HepG2 (cell line): ENCODE data around the gene MON1A. TPM values are rescaled to one million over a fixed set of nuclear protein-coding genes. Genes with fewer than 3 reads are reported as not detected.
A peak's percentile ranks its signal among the peaks of the same experiment; 100 is the strongest.

ENCODE experiments used
- ATAC-seq: fragments of 200-7000 bp; cut with Tn5 transposase; 3 replicates; pipeline ENCODE4 v1.9.1; 2020; ENCODE audit warnings: mild to moderate bottlenecking, moderate library complexity
- BruUV-seq: library from RNA; stranded (reverse); fragments of 400-500 nt; replicated peaks from 2 replicates; lab custom pipeline; 2021; lab: Mats Ljungman, UMichigan
- CTCF ChIA-PET: fragments of 300-600 bp; formaldehyde crosslinking; extraction: SDS; loops from one replicate; lab custom pipeline; 2021; ENCODE audit warnings: low total read pairs, inconsistent platforms, low intra/inter-chr PET ratio; lab: Yijun Ruan, JAX
- POLR2A ChIA-PET: fragments of 350-600 bp; sonication (Branson Sonifier 250); formaldehyde crosslinking; loops from one replicate; lab custom pipeline; 2020; ENCODE audit warnings: antibody characterized with exemption, inconsistent platforms; lab: Yijun Ruan, JAX
- DNase-seq: peaks from one replicate; pipeline ENCODE4 v3.0.0-alpha.2; 2015; ENCODE audit warnings: low spot score
- FAIRE-seq: peaks from 3 replicates; lab custom pipeline; 2011; peaks lifted over from hg19 to GRCh38; lab: Jason Lieb, UNC
- H2AFZ ChIP-seq: one replicate; pipeline ENCODE4 v1.6.1; 2011; ENCODE audit warnings: low read length, inconsistent platforms
- H3K27ac ChIP-seq: fragments of 300-600 bp; 3 replicates; pipeline ENCODE4 v1.8.0; 2011; ENCODE audit warnings: mixed run types, mild to moderate bottlenecking, mixed read lengths, low read length, inconsistent platforms; ENCODE audit not compliant: insufficient read depth; ENCODE audit errors: extremely low read length
- H3K27me3 ChIP-seq, 2 experiments: fragments of 200-600 bp in 1 of 2; 2 replicates in 1 of 2; 3 replicates in 1 of 2; pipeline versions ENCODE4 v1.6.0 to v1.8.0; 2011; ENCODE audit warnings: low read length in 2 of 2, mild to moderate bottlenecking in 2 of 2, moderate library complexity in 2 of 2, inconsistent platforms in 1 of 2; ENCODE audit not compliant: insufficient read depth in 2 of 2, control insufficient read depth in 1 of 2
- H3K36me3 ChIP-seq, 2 experiments: fragments of 200-600 bp in 1 of 2; replicated peaks in 1 of 2; 2 replicates in 1 of 2; 3 replicates in 1 of 2; pipeline versions ENCODE4 v1.5.1 to v1.8.0; 2011; ENCODE audit warnings: low read length in 2 of 2, inconsistent platforms in 1 of 2; ENCODE audit not compliant: insufficient read depth in 2 of 2, control insufficient read depth in 1 of 2
- H3K4me1 ChIP-seq: 2 replicates; pipeline ENCODE4 v1.5.1; 2012; ENCODE audit warnings: low read length, inconsistent platforms; ENCODE audit not compliant: insufficient read depth
- H3K4me2 ChIP-seq: 2 replicates; pipeline ENCODE4 v1.6.0; 2011; ENCODE audit warnings: low read depth, low read length, inconsistent platforms
- H3K4me3 ChIP-seq, 3 experiments: fragments of 200-600 bp in 1 of 3; sonication (generic), shearing (Covaris generic) in 1 of 3; replicated peaks in 1 of 3; 2 replicates each; pipeline ENCODE4 v1.5.1; 2011 to 2016; ENCODE audit warnings: low read length in 3 of 3, inconsistent platforms in 2 of 3, low read depth in 2 of 3, mild to moderate bottlenecking in 2 of 3, control low read depth in 1 of 3, mixed read lengths in 1 of 3; ENCODE audit not compliant: insufficient read depth in 1 of 3
- H3K79me2 ChIP-seq: one replicate; pipeline ENCODE4 v1.6.1; 2011; ENCODE audit warnings: low read length, inconsistent platforms; ENCODE audit not compliant: insufficient read depth
- H3K9ac ChIP-seq: 2 replicates; pipeline ENCODE4 v1.6.0; 2011; ENCODE audit warnings: mild to moderate bottlenecking, low read depth, low read length, inconsistent platforms; ENCODE audit not compliant: insufficient read depth
- H3K9me3 ChIP-seq: 2 replicates; pipeline ENCODE4 v1.5.1; 2012; ENCODE audit warnings: mild to moderate bottlenecking, low read length
- H4K20me1 ChIP-seq: 2 replicates; pipeline ENCODE4 v1.6.0; 2011; ENCODE audit warnings: inconsistent platforms, mild to moderate bottlenecking, low read length, moderate library complexity; ENCODE audit not compliant: insufficient read depth
- ATF7 ChIP-seq, 2 experiments: fragments of 450-650 bp in 1 of 2; sonication (generic) in 1 of 2; formaldehyde crosslinking in 1 of 2; IDR thresholded peaks; 2 replicates each; pipeline versions ENCODE4 v1.4.0 to v1.6.1; 2016 to 2020; ENCODE audit warnings: antibody characterized with exemption in 1 of 2, mild to moderate bottlenecking in 1 of 2, missing genetic modification reagents in 1 of 2
- MLXIP ChIP-seq: sonication (generic); formaldehyde crosslinking; IDR thresholded peaks from 2 replicates; pipeline ENCODE4 v1.9.0; 2021; ENCODE audit warnings: missing genetic modification reagents, borderline replicate concordance
- TFE3 ChIP-seq: IDR thresholded peaks from 2 replicates; pipeline ENCODE4 v1.6.1; 2016
- ZKSCAN5 ChIP-seq: sonication (generic); formaldehyde crosslinking; IDR thresholded peaks from 2 replicates; pipeline ENCODE4 v1.5.1; 2020; ENCODE audit warnings: mild to moderate bottlenecking, missing genetic modification reagents
- ZNF101 ChIP-seq: sonication (generic); formaldehyde crosslinking; IDR thresholded peaks from 2 replicates; pipeline ENCODE4 v1.4.0; 2020; ENCODE audit warnings: mild to moderate bottlenecking, low read depth, missing genetic modification reagents, borderline replicate concordance
- ZNF235 ChIP-seq: sonication (generic); formaldehyde crosslinking; IDR thresholded peaks from 2 replicates; pipeline ENCODE4 v1.8.1; 2023; ENCODE audit warnings: mild to moderate bottlenecking, missing genetic modification reagents, borderline replicate concordance
- ZNF263 ChIP-seq: sonication (generic); formaldehyde crosslinking; IDR thresholded peaks from 2 replicates; pipeline ENCODE4 v1.4.0; 2020; ENCODE audit warnings: missing genetic modification reagents
- ZNF318 ChIP-seq: sonication (generic); formaldehyde crosslinking; IDR thresholded peaks from 2 replicates; pipeline ENCODE4 v1.4.0; 2020; ENCODE audit warnings: mild to moderate bottlenecking, missing genetic modification reagents
- ZNF552 ChIP-seq: sonication (generic); formaldehyde crosslinking; IDR thresholded peaks from 2 replicates; pipeline ENCODE4 v1.9.0; 2022; ENCODE audit warnings: missing genetic modification reagents, mild to moderate bottlenecking, borderline replicate concordance
- ZNF576 ChIP-seq: sonication (generic); formaldehyde crosslinking; IDR thresholded peaks from 2 replicates; pipeline ENCODE4 v1.4.0; 2020; ENCODE audit warnings: mild to moderate bottlenecking, missing genetic modification reagents
- WGBS: methylation state at CpG from one replicate; pipeline ENCODE4 v1.1.6; 2017; ENCODE audit warnings: low lambda C conversion rate; 5-methylcytosine and 5-hydroxymethylcytosine counted together
- in situ Hi-C: cut with HindIII; loops from 2 replicates; pipeline ENCODE4 v1.10.0; 2017; ENCODE audit warnings: low pct_unique_long_range_greater_than_20kb; ENCODE audit not compliant: extremely low pct_ligation_motif_present
- intact Hi-C: fragments of 100-400 bp; cut with micrococcal nuclease; formaldehyde crosslinking; loops from one replicate; pipeline ENCODE4 v1.10.0; 2022; ENCODE audit not compliant: unreplicated experiment
- polyA plus RNA-seq, 8 experiments: library from polyadenylated mRNA; depleted of rRNA in 3 of 8; stranded (reverse) in 7 of 8; unstranded in 1 of 8; fragments of >200 nt; fragmentation: Illumina TruSeq in 4 of 8; extraction: Trizol in 4 of 8; gene quantifications; 2 replicates each; pipeline versions ENCODE4 v1.2.1 to v1.2.3, GENCODE V29; 2011 to 2016; ENCODE audit warnings: low read depth in 4 of 8, missing spikeins in 1 of 8, mixed read lengths in 1 of 8; ENCODE audit not compliant: insufficient read depth in 1 of 8
- total RNA-seq, 5 experiments: library from RNA; depleted of rRNA; stranded (reverse); fragments of >200 nt; fragmentation: Illumina TruSeq; extraction: Trizol; gene quantifications; 2 replicates each; pipeline ENCODE4 v1.2.3, GENCODE V29; 2016; ENCODE audit warnings: low read depth in 1 of 5

MON1A gene
- total and polyA plus RNA-seq, 2 of the 13 experiments (the other 11 are each of a cell fraction or from before 2014, with no cell fraction given) = 4.6 to 9.0 TPM

DNA sequence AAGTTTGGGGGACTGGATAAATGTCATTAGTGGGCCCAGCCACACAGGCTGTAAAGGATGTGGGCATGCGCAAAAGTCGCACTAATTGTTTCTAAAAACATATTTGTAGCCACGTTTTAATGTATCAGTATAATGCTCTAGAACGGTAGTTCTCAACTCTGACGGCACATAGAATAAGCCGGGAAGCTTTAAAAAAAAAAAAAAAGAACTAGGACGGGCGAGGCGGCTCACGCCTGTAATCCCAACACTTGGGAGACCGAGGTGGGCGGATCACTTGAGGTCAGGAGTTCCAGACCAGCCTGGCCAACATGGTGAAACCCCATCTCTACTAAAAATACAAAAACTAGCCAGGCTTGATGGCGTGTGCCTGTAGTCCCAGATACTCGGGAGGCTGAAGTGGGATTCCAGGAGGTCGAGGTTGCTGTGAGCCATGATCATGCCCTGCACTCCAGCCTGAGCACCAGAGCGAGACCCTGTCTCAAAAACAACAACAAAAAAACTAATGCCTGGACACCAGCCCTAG, 618 bp upstream of the MON1A start:
- CTCF ChIA-PET = interaction anchor here (1.4 kb wide), 1 partner anchor 10 kb away, joined by 3 read pairs; the partner anchor contains the start of gene RBM6
- intact Hi-C loops = loop anchor here (1.0 kb wide), 1 partner anchor 9 kb away; no protein-coding TSS in a partner anchor
- no peaks in the 10 kb centered on the region for H3K9me3 ChIP-seq
- H3K79me2 ChIP-seq = no peaks in the 10 kb centered on the region
- H3K36me3 ChIP-seq = no peaks in the 10 kb centered on the region
- peaks cover 46% of the 10 kb centered on the region for H3K4me1 ChIP-seq
- H3K27me3 ChIP-seq = no peaks in the 10 kb centered on the region
- ATAC-seq (peak; percentile 2), DNase-seq (no peak), FAIRE-seq (no peak)
- peak overlapping the region; percentile 81 for H3K27ac ChIP-seq
- peak overlapping the region; percentile 68 to 83 (median 70) for H3K4me3 ChIP-seq
- POLR2A ChIA-PET = interaction anchor here (1.0 to 3.0 kb wide), 10 partner anchors 10 to 241 kb away, joined by 3 to 93 read pairs (median 4); partner anchors contain the start of genes MST1, RBM6, RNF123 and UBA7
- peak overlapping the region; percentile 46 for H2AFZ ChIP-seq
- 2% methylated on average over 16 of the region's 16 CpGs for WGBS
- no peaks in the 10 kb centered on the region for H4K20me1 ChIP-seq
- peak overlapping the region; percentile 85 for H3K4me2 ChIP-seq
- H3K9ac ChIP-seq = peak overlapping the region; percentile 66
- BruUV-seq = TSS peak; percentile 94
- in situ Hi-C loops = no loop called here
- no peak for TF ChIP-seq ZKSCAN5 (CRISPR knock-in tag)
- no peak for TF ChIP-seq ZNF263 (CRISPR knock-in tag)
- TF ChIP-seq ATF7 (IDR thresholded peaks at IDR 0.05) = no peak
- TF ChIP-seq ATF7 (CRISPR knock-in tag; IDR thresholded peaks at IDR 0.05) = no peak
- TF ChIP-seq MLXIP (CRISPR knock-in tag) = no peak
- no peak for TF ChIP-seq ZNF101
- TF ChIP-seq TFE3 (CRISPR knock-in tag) = no peak
- TF ChIP-seq ZNF318 (CRISPR knock-in tag) = no peak
- 0 out of 2 replicates have a peak, but pooled peaks have one; percentile 4 for TF ChIP-seq ZNF235 (CRISPR knock-in tag)
- no peak for TF ChIP-seq ZNF552 (CRISPR knock-in tag)
- no peak for TF ChIP-seq ZNF576
